Chondrocyte (in vitro differentiated cells): ENCODE data around the gene TBXAS1. TPM values are rescaled to one million over a fixed set of nuclear protein-coding genes. Genes with fewer than 3 reads are reported as not detected.

ENCODE experiments used
- DNase-seq: peaks from one replicate; pipeline ENCODE4 v3.0.0; 2021; ENCODE audit warnings: mixed read lengths, low spot score
- H3K27ac Mint-ChIP-seq: one replicate; pipeline ENCODE4 v1.8.0; 2021; ENCODE audit warnings: mild to moderate bottlenecking, moderate library complexity, mixed read lengths; ENCODE audit not compliant: unreplicated experiment
- H3K27me3 Mint-ChIP-seq: 2 replicates; pipeline ENCODE4 v1.8.0; 2021; ENCODE audit warnings: low read depth, mixed read lengths
- H3K36me3 Mint-ChIP-seq: 2 replicates; pipeline ENCODE4 v1.8.0; 2021; ENCODE audit warnings: low read depth, mixed read lengths
- H3K4me1 Mint-ChIP-seq: 2 replicates; pipeline ENCODE4 v1.8.0; 2021; ENCODE audit warnings: low read depth, mild to moderate bottlenecking, mixed read lengths
- H3K4me3 Mint-ChIP-seq: one replicate; pipeline ENCODE4 v1.8.0; 2021; ENCODE audit warnings: mild to moderate bottlenecking, moderate library complexity, mixed read lengths; ENCODE audit not compliant: unreplicated experiment
- H3K9me3 Mint-ChIP-seq: 2 replicates; pipeline ENCODE4 v1.8.0; 2021; ENCODE audit warnings: low read depth, mixed read lengths
- CTCF ChIP-seq: fragments of 200-600 bp; sonication (generic); IDR thresholded peaks from 2 replicates; pipeline ENCODE4 v1.5.0; 2021; ENCODE audit warnings: antibody characterized with exemption, mild to moderate bottlenecking, moderate library complexity
- total RNA-seq: library from RNA; stranded (reverse); gene quantifications from 3 replicates; pipeline ENCODE4 v1.2.1, GENCODE V29; 2021

Gene TBXAS1
- total RNA-seq, 1 donor from 2014 or later = 2.4 TPM

- DNase-seq = no peak
- Mint-ChIP-seq H3K36me3 (peaks cover 3% of the 10 kb centered on the region), H3K27me3 (peaks cover 14% of the 10 kb centered on the region), H3K4me3 (no peak overlapping the region), H3K27ac (no peak overlapping the region), H3K9me3 (peaks cover 7% of the 10 kb centered on the region), H3K4me1 (no peaks in the 10 kb centered on the region)
- no peak for TF ChIP-seq CTCF
These were observed 19.2 kb downstream of the TBXAS1 start for GRCh38 chr7:139848274-139848673.

- Mint-ChIP-seq H3K27me3 (peaks cover 9% of the 10 kb centered on the region), H3K4me3 (no peak overlapping the region), H3K4me1 (no peaks in the 10 kb centered on the region), H3K27ac (no peak overlapping the region), H3K36me3 (peaks cover 3% of the 10 kb centered on the region), H3K9me3 (peaks cover 7% of the 10 kb centered on the region)
- DNase-seq = no peak
- TF ChIP-seq CTCF = no peak
These were observed 21.8 kb downstream of the TBXAS1 start for GRCh38 chr7:139850906-139851305.

- no peak for TF ChIP-seq CTCF
- no peak overlapping the region for H3K27ac Mint-ChIP-seq
- H3K4me1 Mint-ChIP-seq = no peaks in the 10 kb centered on the region
- peaks cover 3% of the 10 kb centered on the region for H3K36me3 Mint-ChIP-seq
- no peak overlapping the region for H3K4me3 Mint-ChIP-seq
- DNase-seq = no peak
- peaks cover 6% of the 10 kb centered on the region for H3K27me3 Mint-ChIP-seq
- peaks cover 7% of the 10 kb centered on the region for H3K9me3 Mint-ChIP-seq
These were observed 22.9 kb downstream of the TBXAS1 start for GRCh38 chr7:139851770-139852481.

GRCh38 chr7:139852482-139852845 is 23.4 kb downstream of the TBXAS1 start:
- Mint-ChIP-seq H3K27me3 (peaks cover 3% of the 10 kb centered on the region), H3K9me3 (peaks cover 7% of the 10 kb centered on the region), H3K4me3 (no peak overlapping the region), H3K27ac (no peak overlapping the region), H3K36me3 (peaks cover 3% of the 10 kb centered on the region), H3K4me1 (no peaks in the 10 kb centered on the region)
- DNase-seq = no peak
- TF ChIP-seq CTCF = no peak

DNA sequence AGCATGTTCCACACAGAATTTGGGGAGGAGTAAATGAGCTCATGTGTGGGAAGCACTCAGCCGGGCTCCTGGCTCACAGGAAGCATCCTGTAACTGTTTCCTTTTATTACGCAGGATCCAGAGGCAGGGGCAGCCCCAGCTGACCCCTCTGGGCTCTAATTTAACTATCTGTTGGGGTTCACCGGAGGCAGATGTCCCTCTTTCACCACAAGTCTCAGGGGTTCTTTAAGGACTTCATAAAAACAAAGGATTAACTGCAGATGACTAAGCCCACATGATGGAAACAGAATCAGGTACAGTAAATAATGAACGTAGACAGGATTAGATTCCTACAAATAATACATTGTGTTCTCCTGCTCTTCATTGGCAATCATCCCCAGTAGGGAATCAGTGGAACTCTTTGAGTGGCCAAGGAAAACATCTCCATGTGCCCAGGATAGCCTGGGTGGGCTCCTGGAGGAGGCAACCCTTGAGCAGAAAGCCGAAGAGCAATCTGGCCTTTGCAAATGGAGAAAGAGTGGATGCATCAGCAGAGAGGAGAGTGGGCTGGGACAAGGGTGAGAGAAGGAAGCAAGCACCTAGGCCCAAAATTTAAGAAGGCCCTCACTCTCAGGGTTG is 24.6 kb downstream of the TBXAS1 start:
- peaks cover 1% of the 10 kb centered on the region for H3K27me3 Mint-ChIP-seq
- peaks cover 3% of the 10 kb centered on the region for H3K36me3 Mint-ChIP-seq
- H3K4me1 Mint-ChIP-seq = no peaks in the 10 kb centered on the region
- peaks cover 3% of the 10 kb centered on the region for H3K9me3 Mint-ChIP-seq
- H3K4me3 Mint-ChIP-seq = no peak overlapping the region
- no peak for TF ChIP-seq CTCF
- H3K27ac Mint-ChIP-seq = no peak overlapping the region
- DNase-seq = no peak
